ENCODE results near the gene PHRF1. TPM values are rescaled to one million over a fixed set of nuclear protein-coding genes. Genes with fewer than 3 reads are reported as not detected.

Gene PHRF1
- total and polyA plus RNA-seq, 2 donors (not counting 3 experiments of a cell fraction or from before 2014, with no cell fraction given): 14.2 to 39.4 TPM

DNA sequence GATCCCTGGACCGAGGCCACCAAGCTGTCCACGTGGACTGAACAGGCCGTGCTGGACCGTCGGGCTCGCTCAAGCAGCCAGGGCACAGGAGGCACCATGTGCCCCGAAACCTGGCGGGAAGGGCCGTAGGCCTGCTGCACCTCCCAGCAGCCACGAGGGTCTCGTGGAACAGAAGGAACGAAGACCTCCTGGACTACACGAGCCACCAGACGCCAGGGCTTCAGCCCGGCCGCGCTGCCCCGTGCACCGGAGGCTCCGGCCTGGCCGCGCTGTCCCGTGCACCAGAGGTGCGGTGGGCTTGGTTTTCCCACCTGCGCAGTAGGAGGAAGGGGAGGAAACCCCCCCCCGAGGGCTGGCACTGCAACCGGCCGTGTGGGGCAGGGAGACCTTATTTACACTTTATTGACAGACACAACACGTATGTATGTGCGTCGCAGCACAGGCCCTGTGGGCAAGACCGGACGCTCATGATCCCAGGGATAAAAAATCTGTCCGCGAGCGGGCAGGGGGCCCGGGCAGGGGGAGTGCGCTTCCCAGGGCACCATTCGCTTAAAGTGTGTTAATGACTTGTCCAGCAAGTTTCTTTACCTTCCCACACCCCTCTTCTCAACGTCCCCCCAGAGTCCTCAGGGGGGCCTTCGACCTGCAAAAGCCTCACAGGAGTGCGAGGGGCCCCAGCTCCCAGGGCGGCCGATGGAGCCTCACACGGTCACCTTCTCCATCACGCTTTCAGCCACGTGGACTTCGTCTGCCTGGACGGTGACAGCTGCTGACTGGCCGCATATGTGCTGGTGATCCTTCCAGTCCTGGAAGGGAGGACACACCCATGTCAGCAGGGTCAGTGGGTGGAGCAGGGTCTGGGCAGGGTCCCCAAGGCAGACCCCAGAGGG is 67.8 kb downstream of the PHRF1 start:
- TF ChIP-seq FOS (IDR thresholded peaks at IDR 0.05; ENCODE audit: borderline replicate concordance, insufficient read depth, low read length): no peak
- TF ChIP-seq MYC (IDR thresholded peaks at IDR 0.05; ENCODE audit: low read depth, low read length): no peak
- no peak for TF ChIP-seq POLR2AphosphoS5 (IDR thresholded peaks at IDR 0.05; ENCODE audit: insufficient read depth, low read depth, low read length)
- TF ChIP-seq, protein P1, sequence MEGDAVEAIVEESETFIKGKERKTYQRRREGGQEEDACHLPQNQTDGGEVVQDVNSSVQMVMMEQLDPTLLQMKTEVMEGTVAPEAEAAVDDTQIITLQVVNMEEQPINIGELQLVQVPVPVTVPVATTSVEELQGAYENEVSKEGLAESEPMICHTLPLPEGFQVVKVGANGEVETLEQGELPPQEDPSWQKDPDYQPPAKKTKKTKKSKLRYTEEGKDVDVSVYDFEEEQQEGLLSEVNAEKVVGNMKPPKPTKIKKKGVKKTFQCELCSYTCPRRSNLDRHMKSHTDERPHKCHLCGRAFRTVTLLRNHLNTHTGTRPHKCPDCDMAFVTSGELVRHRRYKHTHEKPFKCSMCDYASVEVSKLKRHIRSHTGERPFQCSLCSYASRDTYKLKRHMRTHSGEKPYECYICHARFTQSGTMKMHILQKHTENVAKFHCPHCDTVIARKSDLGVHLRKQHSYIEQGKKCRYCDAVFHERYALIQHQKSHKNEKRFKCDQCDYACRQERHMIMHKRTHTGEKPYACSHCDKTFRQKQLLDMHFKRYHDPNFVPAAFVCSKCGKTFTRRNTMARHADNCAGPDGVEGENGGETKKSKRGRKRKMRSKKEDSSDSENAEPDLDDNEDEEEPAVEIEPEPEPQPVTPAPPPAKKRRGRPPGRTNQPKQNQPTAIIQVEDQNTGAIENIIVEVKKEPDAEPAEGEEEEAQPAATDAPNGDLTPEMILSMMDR (IDR thresholded peaks at IDR 0.05; ENCODE audit: extremely low read depth in 1 of 2, insufficient read depth in 1 of 2, low read depth in 1 of 2, low read length in 2 of 2): no peak
- H3K27ac ChIP-seq (ENCODE audit: insufficient read depth, low read depth, low read length): no peak overlapping the region
- intact Hi-C loops (cut with micrococcal nuclease): no loop called here
- BruUV-seq (replicated peaks): no TSS peak
- H3K4me1 ChIP-seq (ENCODE audit: control insufficient read depth, extremely low read depth, insufficient read depth, low read length): no peaks in the 10 kb centered on the region
- no peaks in the 10 kb centered on the region for H3K9me3 ChIP-seq (replicated peaks; ENCODE audit: control insufficient read depth, insufficient read depth, low read length)
- FAIRE-seq (no peak), DNase-seq (ENCODE audit: low read depth, low spot score) (no peak)
- dilution Hi-C loops (cut with MboI; ENCODE audit: extremely low pct_ligation_motif_present, low sequenced_read_pairs): no loop called here
- H4K20me1 ChIP-seq (replicated peaks; ENCODE audit: control insufficient read depth, extremely low read depth, insufficient read depth, low read length): no peaks in the 10 kb centered on the region
- ChIA-PET POLR2A (no interaction called here), CTCF (no interaction called here)
- no peak overlapping the region for H3K4me2 ChIP-seq (ENCODE audit: insufficient read depth, low read length)
- H3K79me2 ChIP-seq (ENCODE audit: control insufficient read depth, insufficient read depth, low read length): no peaks in the 10 kb centered on the region
- H3K36me3 ChIP-seq (ENCODE audit: control insufficient read depth in 2 of 2, extremely low read depth in 1 of 2, insufficient read depth in 2 of 2, low read length in 2 of 2): peaks cover 0 to 12% of the 10 kb centered on the region in 2 experiments
- H3K9me1 ChIP-seq (replicated peaks; ENCODE audit: control insufficient read depth, extremely low read depth, insufficient read depth, low read length): no peaks in the 10 kb centered on the region
- H3K27me3 ChIP-seq (ENCODE audit: control insufficient read depth in 2 of 2, insufficient read depth in 2 of 2, low read length in 2 of 2): peaks cover 5 to 13% of the 10 kb centered on the region in 2 experiments
- no peak overlapping the region for H3K4me3 ChIP-seq (replicated peaks in 1 of 3; ENCODE audit: insufficient read depth in 1 of 3, low read depth in 1 of 3, low read length in 3 of 3)
- H3K9ac ChIP-seq (replicated peaks; ENCODE audit: extremely low read depth, insufficient read depth, low read length): no peak overlapping the region
- H2AFZ ChIP-seq (ENCODE audit: low read depth, low read length): no peak overlapping the region
